K562 treated with DMSO at 1 percent for 48 hours (cell line): ENCODE data around the gene SEMA4B. TPM values are rescaled to one million over a fixed set of nuclear protein-coding genes. Genes with fewer than 3 reads are reported as not detected.

ENCODE experiments used
- total RNA-seq: library from RNA; unstranded; fragments of 300-600 nt; gene quantifications from 2 replicates; pipeline ENCODE4 v1.2.3, GENCODE V29; 2022; ENCODE audit warnings: low replicate concordance; ENCODE audit errors: extremely low read depth

SEMA4B gene
- not detected in 2 replicates for total RNA-seq

GRCh38 chr15:90201130-90201943, at the start of gene SEMA4B:
TSS of gene SEMA4B (plus strand) at chr15:90201330. CDS start at chr15:90201579, 249 bp downstream.

GRCh38 chr15:90233387-90234095, 32.4 kb downstream of the SEMA4B start, which contains the start of gene CIB1:
TSS of gene CIB1 (minus strand) at chr15:90233941. CDS start at chr15:90233885, 56 bp downstream.

GRCh38 chr15:90234096-90234988, 33.2 kb downstream of the SEMA4B start, which contains the start of gene GDPGP1:
TSS of gene GDPGP1 (plus strand) at chr15:90234209. CDS start at chr15:90240909, 6,700 bp downstream.

GRCh38 chr15:90249203-90249863, 48.2 kb downstream of the SEMA4B start, which contains the start of gene TTLL13:
TSS of gene TTLL13 (plus strand) at chr15:90249556. CDS start at chr15:90250631, 1,075 bp downstream.

GRCh38 chr15:90265271-90266060, 64.3 kb downstream of the SEMA4B start, which contains the start of gene NGRN:
TSS of gene NGRN (plus strand) at chr15:90265672. CDS start at chr15:90265713, 41 bp downstream.

Other genes with a start within 250 kb of the SEMA4B start
- gene ZNF710, start 200.0 kb upstream of the SEMA4B start, total RNA-seq: not detected in 2 replicates
- not detected in 2 replicates for gene IDH2, start 98.9 kb upstream of the SEMA4B start, total RNA-seq
- gene CIB1, start 32.6 kb downstream of the SEMA4B start, total RNA-seq: not detected in 2 replicates
- not detected in 2 replicates for gene GDPGP1, start 32.9 kb downstream of the SEMA4B start, total RNA-seq
- not detected in 2 replicates for gene TTLL13, start 48.2 kb downstream of the SEMA4B start, total RNA-seq
- not detected in 2 replicates for gene NGRN, start 64.3 kb downstream of the SEMA4B start, total RNA-seq
- gene ZNF774, start 151.0 kb downstream of the SEMA4B start, total RNA-seq: not detected in 2 replicates
- 96.8 TPM in 1 of 2 replicates, not detected in the other for gene IQGAP1, start 186.9 kb downstream of the SEMA4B start, total RNA-seq